Measurements from ENCODE around the gene EPHA3.

The EPHA3 gene

DNA sequence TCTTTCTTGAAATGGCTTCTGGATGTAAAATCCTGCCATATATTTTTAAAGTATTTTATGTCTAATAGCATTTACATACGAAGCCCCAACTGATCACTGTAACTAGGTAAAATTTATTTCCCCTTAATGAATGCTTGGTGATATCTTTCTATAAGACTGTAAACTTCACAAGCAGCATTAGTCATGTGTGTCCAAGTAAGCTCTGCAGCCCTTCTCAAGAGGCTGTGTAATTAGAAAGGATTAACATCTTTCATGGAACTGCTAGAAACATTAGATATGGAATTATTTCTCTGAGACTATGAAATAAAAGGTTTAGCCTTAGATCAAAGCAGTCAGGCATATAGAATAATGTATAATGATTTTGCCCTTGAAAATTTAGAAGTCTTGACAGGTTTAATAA is 143.3 kb downstream of the EPHA3 start:
- in situ Hi-C loops (cut with MboI; ENCODE audit: low sequenced_read_pairs, unreplicated experiment), result no loop called here
- TF ChIP-seq, protein P1, sequence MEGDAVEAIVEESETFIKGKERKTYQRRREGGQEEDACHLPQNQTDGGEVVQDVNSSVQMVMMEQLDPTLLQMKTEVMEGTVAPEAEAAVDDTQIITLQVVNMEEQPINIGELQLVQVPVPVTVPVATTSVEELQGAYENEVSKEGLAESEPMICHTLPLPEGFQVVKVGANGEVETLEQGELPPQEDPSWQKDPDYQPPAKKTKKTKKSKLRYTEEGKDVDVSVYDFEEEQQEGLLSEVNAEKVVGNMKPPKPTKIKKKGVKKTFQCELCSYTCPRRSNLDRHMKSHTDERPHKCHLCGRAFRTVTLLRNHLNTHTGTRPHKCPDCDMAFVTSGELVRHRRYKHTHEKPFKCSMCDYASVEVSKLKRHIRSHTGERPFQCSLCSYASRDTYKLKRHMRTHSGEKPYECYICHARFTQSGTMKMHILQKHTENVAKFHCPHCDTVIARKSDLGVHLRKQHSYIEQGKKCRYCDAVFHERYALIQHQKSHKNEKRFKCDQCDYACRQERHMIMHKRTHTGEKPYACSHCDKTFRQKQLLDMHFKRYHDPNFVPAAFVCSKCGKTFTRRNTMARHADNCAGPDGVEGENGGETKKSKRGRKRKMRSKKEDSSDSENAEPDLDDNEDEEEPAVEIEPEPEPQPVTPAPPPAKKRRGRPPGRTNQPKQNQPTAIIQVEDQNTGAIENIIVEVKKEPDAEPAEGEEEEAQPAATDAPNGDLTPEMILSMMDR (IDR thresholded peaks at IDR 0.05; ENCODE audit: borderline replicate concordance, control extremely low read depth, extremely low read depth, insufficient read depth, missing control alignments), result no peak
- no peak for DNase-seq (ENCODE audit: low spot score)

DNA sequence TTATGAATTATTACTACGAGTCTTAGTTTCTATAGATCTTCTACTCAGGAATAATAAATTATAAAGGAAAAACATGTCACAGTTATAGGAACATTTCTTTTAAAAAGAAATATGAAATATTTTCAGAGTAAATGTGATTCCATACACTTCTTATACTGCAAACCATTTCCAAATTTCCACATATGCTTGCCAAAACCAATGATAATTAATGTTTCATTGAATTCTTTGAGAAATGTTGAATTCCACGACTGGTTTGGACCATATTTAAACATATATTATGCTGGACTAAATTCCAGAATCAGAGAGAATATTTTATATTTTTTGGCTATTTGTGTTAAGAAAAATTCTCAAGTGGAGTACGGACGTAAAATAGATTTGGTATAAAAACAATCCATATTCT is 144.6 kb downstream of the EPHA3 start:
- in situ Hi-C loops (cut with MboI; ENCODE audit: low sequenced_read_pairs, unreplicated experiment), result no loop called here
- TF ChIP-seq, protein P1 (IDR thresholded peaks at IDR 0.05; ENCODE audit: borderline replicate concordance, control extremely low read depth, extremely low read depth, insufficient read depth, missing control alignments), result no peak
- DNase-seq (ENCODE audit: low spot score), result no peak

DNA sequence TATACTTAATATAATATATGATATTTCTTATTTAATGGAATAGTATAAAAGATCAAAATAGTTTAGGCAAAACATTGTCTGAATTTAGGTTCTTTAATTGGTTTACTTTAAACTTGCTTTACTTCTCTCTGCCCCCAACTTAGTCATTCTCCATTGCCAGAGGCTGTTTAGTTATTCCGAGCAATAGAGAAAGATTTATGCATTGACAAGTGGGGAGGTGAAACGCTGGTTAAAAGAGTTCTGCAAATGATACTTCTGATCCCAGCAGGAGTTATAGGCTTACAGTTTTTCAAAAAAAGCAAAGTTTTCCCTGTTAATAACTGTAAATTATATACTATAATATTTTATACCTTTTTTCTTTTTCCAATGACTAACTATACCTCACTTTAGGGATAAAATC is 145.4 kb downstream of the EPHA3 start:
- in situ Hi-C loops (cut with MboI; ENCODE audit: low sequenced_read_pairs, unreplicated experiment), result no loop called here
- DNase-seq (ENCODE audit: low spot score), result no peak
- TF ChIP-seq, protein P1 (IDR thresholded peaks at IDR 0.05; ENCODE audit: borderline replicate concordance, control extremely low read depth, extremely low read depth, insufficient read depth, missing control alignments), result no peak

- DNase-seq (ENCODE audit: low spot score), result no peak
- TF ChIP-seq, protein P1 (IDR thresholded peaks at IDR 0.05; ENCODE audit: borderline replicate concordance, control extremely low read depth, extremely low read depth, insufficient read depth, missing control alignments), result no peak
- in situ Hi-C loops (cut with MboI; ENCODE audit: low sequenced_read_pairs, unreplicated experiment), result no loop called here
These were observed 149.0 kb downstream of the EPHA3 start for GRCh38 chr3:89256395-89256794.

GRCh38 chr3:89256882-89257281 is 149.5 kb downstream of the EPHA3 start:
- no peak for DNase-seq (ENCODE audit: low spot score)
- TF ChIP-seq, protein P1 (IDR thresholded peaks at IDR 0.05; ENCODE audit: borderline replicate concordance, control extremely low read depth, extremely low read depth, insufficient read depth, missing control alignments), result no peak
- in situ Hi-C loops (cut with MboI; ENCODE audit: low sequenced_read_pairs, unreplicated experiment), result no loop called here

GRCh38 chr3:89260721-89261120 is 153.3 kb downstream of the EPHA3 start:
- in situ Hi-C loops (cut with MboI; ENCODE audit: low sequenced_read_pairs, unreplicated experiment), result no loop called here
- TF ChIP-seq, protein P1 (IDR thresholded peaks at IDR 0.05; ENCODE audit: borderline replicate concordance, control extremely low read depth, extremely low read depth, insufficient read depth, missing control alignments), result no peak
- no peak for DNase-seq (ENCODE audit: low spot score)

GRCh38 chr3:89261673-89262072 is 154.3 kb downstream of the EPHA3 start:
- in situ Hi-C loops (cut with MboI; ENCODE audit: low sequenced_read_pairs, unreplicated experiment), result no loop called here
- no peak for DNase-seq (ENCODE audit: low spot score)
- TF ChIP-seq, protein P1 (IDR thresholded peaks at IDR 0.05; ENCODE audit: borderline replicate concordance, control extremely low read depth, extremely low read depth, insufficient read depth, missing control alignments), result no peak
